HepG2 (cell line): ENCODE data around the gene CCDC122. TPM values are rescaled to one million over a fixed set of nuclear protein-coding genes. Genes with fewer than 3 reads are reported as not detected.

Experiments used
- ATAC-seq: fragments of 200-7000 bp; cut with Tn5 transposase; 3 replicates; pipeline ENCODE4 v1.9.1; 2020; ENCODE audit warnings: mild to moderate bottlenecking, moderate library complexity
- BruUV-seq: library from RNA; stranded (reverse); fragments of 400-500 nt; replicated peaks from 2 replicates; lab custom pipeline; 2021; lab: Mats Ljungman, UMichigan
- CTCF ChIA-PET: fragments of 300-600 bp; formaldehyde crosslinking; extraction: SDS; loops from one replicate; lab custom pipeline; 2021; ENCODE audit warnings: low total read pairs, inconsistent platforms, low intra/inter-chr PET ratio; lab: Yijun Ruan, JAX
- POLR2A ChIA-PET: fragments of 350-600 bp; sonication (Branson Sonifier 250); formaldehyde crosslinking; loops from one replicate; lab custom pipeline; 2020; ENCODE audit warnings: antibody characterized with exemption, inconsistent platforms; lab: Yijun Ruan, JAX
- DNase-seq: peaks from one replicate; pipeline ENCODE4 v3.0.0-alpha.2; 2015; ENCODE audit warnings: low spot score
- FAIRE-seq: peaks from 3 replicates; lab custom pipeline; 2011; peaks lifted over from hg19 to GRCh38; lab: Jason Lieb, UNC
- H2AFZ ChIP-seq: one replicate; pipeline ENCODE4 v1.6.1; 2011; ENCODE audit warnings: low read length, inconsistent platforms
- H3K27ac ChIP-seq: fragments of 300-600 bp; 3 replicates; pipeline ENCODE4 v1.8.0; 2011; ENCODE audit warnings: mixed run types, mild to moderate bottlenecking, mixed read lengths, low read length, inconsistent platforms; ENCODE audit not compliant: insufficient read depth; ENCODE audit errors: extremely low read length
- H3K27me3 ChIP-seq, 2 experiments: fragments of 200-600 bp in 1 of 2; 2 replicates in 1 of 2; 3 replicates in 1 of 2; pipeline versions ENCODE4 v1.6.0 to v1.8.0; 2011; ENCODE audit warnings: low read length in 2 of 2, mild to moderate bottlenecking in 2 of 2, moderate library complexity in 2 of 2, inconsistent platforms in 1 of 2; ENCODE audit not compliant: insufficient read depth in 2 of 2, control insufficient read depth in 1 of 2
- H3K36me3 ChIP-seq, 2 experiments: fragments of 200-600 bp in 1 of 2; replicated peaks in 1 of 2; 2 replicates in 1 of 2; 3 replicates in 1 of 2; pipeline versions ENCODE4 v1.5.1 to v1.8.0; 2011; ENCODE audit warnings: low read length in 2 of 2, inconsistent platforms in 1 of 2; ENCODE audit not compliant: insufficient read depth in 2 of 2, control insufficient read depth in 1 of 2
- H3K4me1 ChIP-seq: 2 replicates; pipeline ENCODE4 v1.5.1; 2012; ENCODE audit warnings: low read length, inconsistent platforms; ENCODE audit not compliant: insufficient read depth
- H3K4me2 ChIP-seq: 2 replicates; pipeline ENCODE4 v1.6.0; 2011; ENCODE audit warnings: low read depth, low read length, inconsistent platforms
- H3K4me3 ChIP-seq, 3 experiments: fragments of 200-600 bp in 1 of 3; sonication (generic), shearing (Covaris generic) in 1 of 3; replicated peaks in 1 of 3; 2 replicates each; pipeline ENCODE4 v1.5.1; 2011 to 2016; ENCODE audit warnings: low read length in 3 of 3, inconsistent platforms in 2 of 3, low read depth in 2 of 3, mild to moderate bottlenecking in 2 of 3, control low read depth in 1 of 3, mixed read lengths in 1 of 3; ENCODE audit not compliant: insufficient read depth in 1 of 3
- H3K79me2 ChIP-seq: one replicate; pipeline ENCODE4 v1.6.1; 2011; ENCODE audit warnings: low read length, inconsistent platforms; ENCODE audit not compliant: insufficient read depth
- H3K9ac ChIP-seq: 2 replicates; pipeline ENCODE4 v1.6.0; 2011; ENCODE audit warnings: mild to moderate bottlenecking, low read depth, low read length, inconsistent platforms; ENCODE audit not compliant: insufficient read depth
- H3K9me3 ChIP-seq: 2 replicates; pipeline ENCODE4 v1.5.1; 2012; ENCODE audit warnings: mild to moderate bottlenecking, low read length
- H4K20me1 ChIP-seq: 2 replicates; pipeline ENCODE4 v1.6.0; 2011; ENCODE audit warnings: inconsistent platforms, mild to moderate bottlenecking, low read length, moderate library complexity; ENCODE audit not compliant: insufficient read depth
- BCL6 ChIP-seq: IDR thresholded peaks from 2 replicates; pipeline ENCODE4 v1.6.1; 2016; ENCODE audit warnings: missing genetic modification reagents, missing compliant biosample characterization
- PRDM10 ChIP-seq: sonication (generic); formaldehyde crosslinking; IDR thresholded peaks from 2 replicates; pipeline ENCODE4 v1.4.0; 2020; ENCODE audit warnings: low read depth, missing genetic modification reagents
- ZFAT ChIP-seq: sonication (generic); formaldehyde crosslinking; conservative IDR thresholded peaks from 2 replicates; pipeline ENCODE4 v1.8.1; 2023; ENCODE audit warnings: missing genetic modification reagents, inconsistent platforms
- ZMAT3 ChIP-seq: sonication (generic); formaldehyde crosslinking; conservative IDR thresholded peaks from 2 replicates; pipeline ENCODE4 v1.7.0; 2021; ENCODE audit warnings: missing genetic modification reagents
- ZNF367 ChIP-seq: sonication (generic); formaldehyde crosslinking; IDR thresholded peaks from 2 replicates; pipeline ENCODE4 v1.4.0; 2020; ENCODE audit warnings: missing genetic modification reagents, borderline replicate concordance
- ZNF7 ChIP-seq: IDR thresholded peaks from 2 replicates; pipeline ENCODE4 v1.6.1; 2016; ENCODE audit warnings: missing biosample characterization, missing genetic modification reagents
- WGBS: methylation state at CpG from one replicate; pipeline ENCODE4 v1.1.6; 2017; ENCODE audit warnings: low lambda C conversion rate; 5-methylcytosine and 5-hydroxymethylcytosine counted together
- in situ Hi-C: cut with HindIII; loops from 2 replicates; pipeline ENCODE4 v1.10.0; 2017; ENCODE audit warnings: low pct_unique_long_range_greater_than_20kb; ENCODE audit not compliant: extremely low pct_ligation_motif_present
- intact Hi-C: fragments of 100-400 bp; cut with micrococcal nuclease; formaldehyde crosslinking; loops from one replicate; pipeline ENCODE4 v1.10.0; 2022; ENCODE audit not compliant: unreplicated experiment
- polyA plus RNA-seq, 8 experiments: library from polyadenylated mRNA; depleted of rRNA in 3 of 8; stranded (reverse) in 7 of 8; unstranded in 1 of 8; fragments of >200 nt; fragmentation: Illumina TruSeq in 4 of 8; extraction: Trizol in 4 of 8; gene quantifications; 2 replicates each; pipeline versions ENCODE4 v1.2.1 to v1.2.3, GENCODE V29; 2011 to 2016; ENCODE audit warnings: low read depth in 4 of 8, missing spikeins in 1 of 8, mixed read lengths in 1 of 8; ENCODE audit not compliant: insufficient read depth in 1 of 8
- total RNA-seq, 5 experiments: library from RNA; depleted of rRNA; stranded (reverse); fragments of >200 nt; fragmentation: Illumina TruSeq; extraction: Trizol; gene quantifications; 2 replicates each; pipeline ENCODE4 v1.2.3, GENCODE V29; 2016; ENCODE audit warnings: low read depth in 1 of 5
- TF ChIP-seq, protein P1 (sequence below): sonication (generic); formaldehyde crosslinking; IDR thresholded peaks from 2 replicates; pipeline ENCODE4 v1.4.0; 2020; ENCODE audit warnings: missing genetic modification reagents

The CCDC122 gene
- total and polyA plus RNA-seq, 2 of the 13 experiments (the other 11 are each of a cell fraction or from before 2014, with no cell fraction given): 0.32 to 3.5 TPM

DNA sequence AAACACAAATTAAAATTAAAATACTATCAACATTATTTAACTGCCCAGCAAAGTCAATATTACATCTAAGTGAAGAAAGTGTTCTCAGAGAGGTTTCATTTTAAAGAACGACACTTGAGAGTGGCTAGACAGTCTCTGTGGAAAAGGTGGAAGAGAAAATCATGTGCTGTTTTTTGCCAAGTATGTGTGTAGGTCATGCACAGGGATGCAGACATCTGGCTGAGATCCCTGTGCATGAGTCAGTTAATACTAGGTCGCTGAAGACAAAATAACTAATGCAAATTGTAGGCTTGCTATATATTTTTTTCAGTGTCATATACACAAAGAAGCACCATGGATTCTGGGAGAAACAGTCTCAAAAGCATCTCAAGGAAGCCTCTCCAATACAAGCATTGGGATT is 48.5 kb downstream of the CCDC122 start:
- H3K9ac ChIP-seq: no peak overlapping the region
- 28% methylated on average over 2 of the region's 2 CpGs for WGBS
- POLR2A ChIA-PET: no interaction called here
- BruUV-seq: no TSS peak
- H3K79me2 ChIP-seq: no peaks in the 10 kb centered on the region
- DNase-seq (no peak), ATAC-seq (no peak), FAIRE-seq (no peak)
- CTCF ChIA-PET: no interaction called here
- no peak overlapping the region for H3K4me3 ChIP-seq
- H3K4me1 ChIP-seq: no peaks in the 10 kb centered on the region
- no peaks in the 10 kb centered on the region for H3K9me3 ChIP-seq
- H2AFZ ChIP-seq: no peak overlapping the region
- no peak overlapping the region for H3K27ac ChIP-seq
- intact Hi-C loops: no loop called here
- H3K27me3 ChIP-seq: no peaks in the 10 kb centered on the region
- TF ChIP-seq BCL6 (CRISPR knock-in tag) (no peak), ZNF7 (CRISPR knock-in tag) (peak; percentile 73), ZFAT (CRISPR knock-in tag) (no peak), PRDM10 (no peak), ZMAT3 (CRISPR knock-in tag) (no peak), ZNF367 (CRISPR knock-in tag) (no peak)
- TF ChIP-seq, protein P1, sequence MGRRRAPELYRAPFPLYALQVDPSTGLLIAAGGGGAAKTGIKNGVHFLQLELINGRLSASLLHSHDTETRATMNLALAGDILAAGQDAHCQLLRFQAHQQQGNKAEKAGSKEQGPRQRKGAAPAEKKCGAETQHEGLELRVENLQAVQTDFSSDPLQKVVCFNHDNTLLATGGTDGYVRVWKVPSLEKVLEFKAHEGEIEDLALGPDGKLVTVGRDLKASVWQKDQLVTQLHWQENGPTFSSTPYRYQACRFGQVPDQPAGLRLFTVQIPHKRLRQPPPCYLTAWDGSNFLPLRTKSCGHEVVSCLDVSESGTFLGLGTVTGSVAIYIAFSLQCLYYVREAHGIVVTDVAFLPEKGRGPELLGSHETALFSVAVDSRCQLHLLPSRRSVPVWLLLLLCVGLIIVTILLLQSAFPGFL (CRISPR knock-in tag): no peak
- H3K36me3 ChIP-seq: no peaks in the 10 kb centered on the region
- H3K4me2 ChIP-seq: no peak overlapping the region
- H4K20me1 ChIP-seq: no peaks in the 10 kb centered on the region
- in situ Hi-C loops: no loop called here
